HL-60/S4 treated with phorbol 12-myristate 13-acetate at 8.2 ng/mL for 4 days and 3 days (cell line): Measurements from ENCODE around the gene PIAS1.
"Not testable (repeated sequence)": the region's sequence is repeated elsewhere in the genome, so short reads cannot be mapped to it uniquely, and the experiment has no call there.

Source experiments
- in situ Hi-C: fragments of 300-500 bp; cut with MboI; formaldehyde crosslinking; loops from 2 replicates; pipeline ENCODE4 v1.15.0; 2022; ENCODE audit warnings: low sequenced_read_pairs

PIAS1 gene

GRCh38 chr15:68034081-68034480, 20.0 kb upstream of the PIAS1 start:
- in situ Hi-C loops: no loop called here

GRCh38 chr15:68034719-68035293, 19.3 kb upstream of the PIAS1 start:
- in situ Hi-C loops: no loop called here

- in situ Hi-C loops: no loop called here
Observed at GRCh38 chr15:68038246-68038645, 15.9 kb upstream of the PIAS1 start.

GRCh38 chr15:68040144-68040543, 14.0 kb upstream of the PIAS1 start:
- in situ Hi-C loops: no loop called here

- in situ Hi-C loops: no loop called here
Observed at GRCh38 chr15:68042156-68042854, 11.8 kb upstream of the PIAS1 start.

GRCh38 chr15:68042855-68043222, 11.3 kb upstream of the PIAS1 start:
- in situ Hi-C loops: no loop called here

GRCh38 chr15:68045289-68046265, 8.5 kb upstream of the PIAS1 start:
- in situ Hi-C loops: no loop called here

GRCh38 chr15:68047826-68048225, 6.3 kb upstream of the PIAS1 start:
- in situ Hi-C loops: no loop called here

- in situ Hi-C loops: no loop called here
Observed at GRCh38 chr15:68051109-68051508, 3.0 kb upstream of the PIAS1 start.

- in situ Hi-C loops: no loop called here
Observed at GRCh38 chr15:68051907-68052306, 2.2 kb upstream of the PIAS1 start.

- in situ Hi-C loops: no loop called here
Observed at GRCh38 chr15:68052431-68052830, 1.7 kb upstream of the PIAS1 start.

- in situ Hi-C loops: no loop called here
Observed at GRCh38 chr15:68053001-68053400, 1.1 kb upstream of the PIAS1 start.

GRCh38 chr15:68054628-68055223, 611 bp downstream of the PIAS1 start:
- in situ Hi-C loops: no loop called here

GRCh38 chr15:68055224-68055705, 1.1 kb downstream of the PIAS1 start:
- in situ Hi-C loops: no loop called here

GRCh38 chr15:68056097-68056865, 2.2 kb downstream of the PIAS1 start:
- in situ Hi-C loops: no loop called here

- in situ Hi-C loops: no loop called here
Observed at GRCh38 chr15:68057034-68057433, 2.9 kb downstream of the PIAS1 start.

GRCh38 chr15:68057758-68058157, 3.6 kb downstream of the PIAS1 start:
- in situ Hi-C loops: no loop called here

- in situ Hi-C loops: not testable (repeated sequence)
Observed at GRCh38 chr15:68058970-68059369, 4.9 kb downstream of the PIAS1 start.

GRCh38 chr15:68059630-68060029, 5.5 kb downstream of the PIAS1 start:
- in situ Hi-C loops: no loop called here

GRCh38 chr15:68061171-68061570, 7.1 kb downstream of the PIAS1 start:
- in situ Hi-C loops: no loop called here
